NCI-H187 (cell line): ENCODE measurements around the gene FGF12.
A peak's percentile ranks its signal among the peaks of the same experiment; 100 is the strongest.
"Not testable (repeated sequence)": the region's sequence is repeated elsewhere in the genome, so short reads cannot be mapped to it uniquely, and the experiment has no call there.

ENCODE experiments used
- DNase-seq, 2 experiments: peaks; one replicate each; lab custom pipeline; 2025; lab: John Stamatoyannopoulos, UW

FGF12 gene

DNA sequence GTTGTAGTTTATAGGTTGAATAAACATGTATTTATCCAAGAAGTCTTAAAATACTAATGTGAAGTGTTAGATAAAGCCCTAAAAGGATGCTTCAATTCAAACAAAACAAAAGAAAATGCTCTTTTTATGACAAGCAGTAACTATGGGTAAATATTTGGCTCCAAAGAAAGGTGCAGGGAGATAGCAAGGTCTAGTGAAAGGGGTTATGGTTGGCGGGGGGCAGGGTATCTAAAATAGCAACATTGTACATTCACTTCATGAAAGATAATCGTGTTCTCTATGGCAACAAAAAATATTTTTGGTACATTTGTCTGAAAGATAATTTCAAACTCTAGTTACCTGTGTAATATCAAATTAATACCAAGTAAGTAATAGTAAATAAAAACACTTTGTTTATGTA lies 149.5 kb downstream of the FGF12 start:
- DNase-seq: no peak

DNA sequence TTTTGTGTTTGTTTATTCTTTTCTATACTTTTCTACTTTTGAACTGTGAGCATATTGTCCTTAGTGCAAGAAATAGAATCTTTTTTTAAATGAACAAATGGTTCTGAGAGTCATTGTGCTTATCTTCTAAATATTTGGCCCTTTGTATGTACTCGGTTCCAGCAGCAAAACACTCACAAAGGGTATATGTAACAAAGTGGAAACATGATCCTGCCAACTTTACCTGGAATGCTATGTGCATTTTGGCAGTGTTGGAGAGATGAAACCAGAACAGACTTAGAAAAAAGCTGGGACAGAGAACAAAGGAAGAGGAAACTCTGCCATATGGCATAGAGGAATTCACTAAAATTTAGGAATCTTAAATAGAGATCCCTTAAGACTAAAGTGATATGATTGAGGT lies 150.1 kb downstream of the FGF12 start:
- no peak for DNase-seq

DNA sequence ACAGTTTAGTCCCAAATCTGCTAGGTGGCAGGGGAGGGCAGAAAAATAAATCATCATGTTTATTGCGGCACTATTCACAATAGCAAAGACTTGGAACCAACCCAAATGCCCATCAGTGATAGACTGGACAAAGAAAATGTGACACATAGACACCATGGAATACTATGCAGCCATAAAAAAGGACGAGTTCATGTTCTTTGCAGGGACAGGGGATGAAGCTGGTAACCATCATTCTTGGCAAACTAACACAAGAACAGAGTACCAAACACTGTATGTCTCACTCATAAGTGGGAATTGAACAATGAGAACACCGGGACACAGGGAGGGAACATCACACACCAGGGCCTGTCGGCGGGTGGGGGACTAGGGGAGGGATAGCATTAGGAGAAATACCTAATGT lies 150.6 kb downstream of the FGF12 start:
- not testable (repeated sequence) for DNase-seq

DNA sequence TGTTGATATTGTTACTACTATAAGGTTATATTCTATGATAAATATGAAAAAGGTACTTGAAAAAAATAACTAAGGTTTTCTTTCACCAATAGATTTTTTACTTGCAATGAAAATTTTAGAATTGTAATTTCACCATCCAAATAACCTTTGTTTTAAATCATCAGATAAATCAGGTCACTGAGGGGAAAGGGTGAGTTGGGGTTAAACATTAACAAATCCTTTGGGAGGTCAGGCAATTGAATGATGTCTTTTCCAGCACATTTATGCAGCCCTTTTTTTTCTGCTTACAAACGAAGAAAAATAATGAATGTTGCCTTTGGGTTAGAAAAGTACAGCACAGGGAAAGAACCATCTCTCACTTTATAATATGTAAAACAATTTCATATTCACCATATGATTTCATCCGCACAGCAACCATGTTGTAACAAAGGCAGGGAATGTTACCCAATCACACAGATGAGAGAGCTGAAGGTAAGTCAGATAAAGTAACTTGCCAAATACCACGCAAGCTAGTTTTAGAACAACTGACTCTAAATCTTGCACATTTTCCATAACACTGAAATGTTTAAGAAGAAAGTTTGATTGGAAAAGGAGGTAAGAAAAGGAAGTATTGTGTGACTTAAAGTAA lies 151.3 kb downstream of the FGF12 start:
- no peak for DNase-seq

DNA sequence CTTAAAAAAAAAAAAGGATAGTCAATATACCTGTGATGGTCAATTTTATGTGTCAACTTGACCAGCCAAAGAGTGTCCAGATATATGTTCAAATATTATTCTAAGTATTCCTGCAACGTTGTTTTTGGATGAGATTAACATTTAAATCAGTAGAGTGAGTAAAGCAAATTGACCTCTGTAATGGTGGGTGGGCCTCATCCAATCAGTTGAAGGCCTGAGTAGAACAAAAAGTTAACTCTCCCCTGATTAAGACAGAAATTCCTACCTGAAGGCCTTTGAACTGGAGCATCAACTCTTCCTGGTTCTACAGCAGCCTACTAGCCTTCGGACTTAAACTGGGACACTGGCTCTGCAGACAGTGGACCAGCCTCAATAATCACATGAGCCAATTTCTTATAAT lies 154.1 kb downstream of the FGF12 start:
- DNase-seq: no peak

DNA sequence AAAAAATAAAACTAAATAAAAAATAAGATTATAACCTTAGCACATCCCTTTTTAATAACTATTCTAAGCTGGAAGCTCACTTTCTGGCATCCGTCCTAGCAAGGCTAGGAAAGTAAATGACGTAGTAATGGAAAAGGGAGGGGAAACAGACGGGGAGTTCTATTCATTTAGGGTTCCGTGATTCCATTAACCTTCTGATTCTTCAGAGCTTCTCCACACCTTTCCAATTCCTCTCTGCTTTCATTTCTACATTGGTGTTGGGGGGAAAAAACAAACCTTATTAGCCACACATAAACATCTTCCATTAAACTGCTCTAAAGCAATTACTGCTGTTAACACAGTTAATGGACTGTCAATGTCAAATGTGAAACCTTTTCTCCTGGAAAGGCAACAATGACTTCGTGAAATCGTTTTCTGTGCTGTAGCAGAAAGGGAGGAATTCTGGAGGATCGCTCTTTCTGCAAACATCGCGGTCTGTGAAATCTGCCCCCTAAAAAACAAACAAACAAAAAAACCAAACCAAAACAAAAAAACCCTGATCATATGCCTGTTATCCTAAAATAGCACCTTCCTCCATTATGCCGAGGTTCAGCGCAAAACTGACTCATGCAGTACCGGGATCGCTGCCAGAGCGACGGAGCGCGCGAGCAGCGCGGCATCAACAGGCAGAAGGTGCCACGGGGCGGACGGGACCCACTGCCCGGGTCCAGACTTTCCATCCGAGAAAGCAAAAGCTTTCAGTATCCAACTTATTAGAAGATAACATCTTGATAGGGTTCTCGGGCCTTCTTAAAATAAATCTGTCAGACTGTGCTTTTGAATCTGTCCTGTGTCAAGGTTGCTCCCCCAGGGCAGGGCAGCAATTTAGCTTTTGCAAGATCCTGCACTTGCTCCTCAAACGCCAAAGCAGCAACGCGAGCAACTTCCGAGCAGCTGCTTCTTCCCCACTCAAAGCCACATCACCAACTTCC lies 156.2 kb downstream of the FGF12 start:
- DNase-seq: no peak

DNA sequence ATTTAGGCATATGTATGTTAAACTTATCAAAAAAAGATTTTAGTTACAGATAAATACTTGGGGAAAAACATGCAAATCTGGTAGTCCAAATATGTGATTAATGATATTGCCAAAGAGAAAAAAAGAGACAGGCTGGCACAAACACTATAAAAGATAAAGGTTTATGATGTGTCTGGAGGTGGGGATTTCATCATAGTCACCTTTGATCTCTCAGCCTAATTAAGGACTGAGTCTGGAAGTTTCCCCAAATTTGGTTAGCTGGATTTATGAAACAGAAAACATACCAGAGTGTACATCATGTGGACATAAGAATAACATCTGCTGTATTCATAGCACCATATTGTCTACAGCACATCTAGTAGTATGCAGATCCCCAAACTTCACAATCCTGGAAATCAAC lies 157.0 kb downstream of the FGF12 start:
- DNase-seq: no peak

DNA sequence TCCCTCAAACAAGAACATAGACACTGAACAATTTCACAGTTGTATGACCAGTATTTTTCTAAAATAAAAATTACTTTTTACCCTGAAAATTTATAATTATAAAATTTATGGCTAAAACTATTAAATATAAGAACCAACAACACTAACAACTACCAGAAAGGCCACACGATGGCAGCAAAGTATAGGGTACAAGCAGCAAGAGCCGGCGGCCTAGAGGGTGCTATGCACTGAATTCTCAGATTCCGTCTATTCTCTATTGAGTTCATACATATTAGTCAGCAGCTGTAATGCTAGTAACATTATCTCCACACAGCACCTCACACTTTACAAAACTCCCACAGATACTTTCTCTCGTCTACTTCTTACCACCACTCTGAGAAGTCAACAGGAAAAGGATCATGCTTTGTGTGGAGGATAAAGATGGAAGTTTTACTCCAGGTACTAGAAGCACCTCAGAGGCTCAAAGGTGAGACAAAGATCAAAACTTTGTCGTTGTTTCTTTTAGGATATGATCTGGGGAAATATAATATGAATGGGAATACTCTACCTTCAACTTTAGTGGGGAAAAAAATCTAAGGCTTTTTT lies 160.5 kb downstream of the FGF12 start:
- DNase-seq: peak; percentile 31 to 32

DNA sequence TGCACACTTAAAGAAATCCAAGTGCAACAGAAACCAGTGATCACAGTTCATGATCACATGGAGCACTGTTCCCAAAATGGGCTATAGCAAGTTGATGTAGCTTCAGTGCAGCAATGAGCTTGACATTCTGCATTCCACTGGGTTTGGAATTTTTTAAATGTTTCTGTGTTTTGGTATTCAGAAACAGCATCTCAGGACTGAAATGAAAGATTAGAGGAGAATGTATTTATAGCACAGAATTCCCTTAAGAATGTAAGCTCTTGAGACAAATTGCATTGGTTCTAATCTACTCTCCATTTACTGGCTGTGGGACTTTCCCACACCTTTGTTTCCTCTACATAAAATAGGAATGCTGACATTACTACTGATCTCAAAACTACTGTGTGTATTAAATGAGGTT lies 162.7 kb downstream of the FGF12 start:
- DNase-seq: no peak

DNA sequence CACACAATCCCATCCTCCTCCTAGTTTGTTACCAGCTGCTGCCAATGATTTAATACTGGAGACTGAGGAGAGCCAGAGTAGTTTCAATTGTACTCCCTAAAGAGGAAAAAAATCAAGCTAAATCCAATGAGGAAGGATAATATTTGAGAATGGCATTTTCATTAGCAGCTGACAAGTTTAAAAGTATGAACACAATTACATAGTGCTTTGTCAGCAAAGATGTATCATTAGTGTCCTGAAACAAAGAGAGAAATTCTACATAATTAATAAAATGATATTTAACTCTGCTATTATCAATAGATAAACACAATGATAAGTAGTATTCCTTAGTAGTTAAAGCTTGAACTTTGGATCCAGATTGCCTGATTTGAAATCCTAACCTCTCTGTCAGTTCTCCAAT lies 163.9 kb downstream of the FGF12 start:
- DNase-seq: no peak

DNA sequence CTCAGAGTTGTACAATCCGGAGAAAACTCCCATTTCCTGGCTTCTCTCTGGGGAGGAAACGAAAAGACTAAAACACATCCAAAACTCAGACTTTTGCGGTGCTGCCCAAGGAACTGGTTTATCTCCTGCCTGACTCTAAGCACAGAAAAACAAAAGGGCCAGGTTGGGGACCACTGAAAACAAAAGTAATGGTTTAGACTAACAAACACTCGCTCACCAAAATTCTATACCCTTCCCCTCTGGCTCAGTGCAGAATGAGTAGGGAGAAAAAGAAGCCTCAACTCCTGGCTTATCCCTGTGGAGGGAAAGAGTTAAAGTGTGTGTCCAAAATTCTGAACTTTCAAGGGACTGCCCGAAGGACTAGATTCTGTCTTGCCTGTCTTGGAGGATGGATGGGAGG lies 173.6 kb downstream of the FGF12 start:
- no peak for DNase-seq

DNA sequence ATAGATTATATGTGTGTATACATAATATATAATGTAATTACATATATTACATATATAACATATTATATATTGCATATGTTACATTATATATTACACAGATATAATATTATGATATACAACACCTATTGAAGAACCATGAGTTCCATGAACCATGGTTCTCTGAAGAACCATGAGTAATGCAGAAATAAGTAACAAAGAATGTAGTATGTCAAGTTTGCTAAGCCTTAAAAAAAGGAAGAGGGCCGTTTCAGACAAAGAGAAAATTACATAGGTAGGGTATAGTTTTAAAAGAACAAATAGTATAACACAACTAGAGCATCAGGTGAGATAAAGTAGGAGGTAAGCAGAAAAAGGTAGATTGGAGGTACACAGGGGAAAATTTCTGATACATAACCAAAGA lies 177.0 kb downstream of the FGF12 start:
- DNase-seq: no peak

DNA sequence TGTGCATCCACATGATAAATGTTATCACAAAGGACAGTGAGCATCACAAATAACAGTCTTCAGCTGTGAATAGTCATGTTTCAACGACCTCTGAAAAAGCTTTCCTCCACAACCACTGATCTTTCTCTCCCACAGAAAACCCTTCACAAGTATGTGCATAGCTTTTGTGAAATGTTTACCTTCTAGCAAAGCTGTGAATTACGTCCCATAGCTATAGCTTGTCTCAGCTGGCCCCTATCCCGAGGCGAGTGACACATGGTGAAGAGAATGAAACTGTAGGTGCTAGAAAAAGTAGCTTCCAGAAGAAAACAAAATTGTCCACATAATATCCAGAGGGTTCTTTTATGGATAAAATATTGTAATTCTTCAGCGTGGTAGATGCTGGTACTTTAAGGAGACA lies 182.0 kb downstream of the FGF12 start:
- DNase-seq: no peak

DNA sequence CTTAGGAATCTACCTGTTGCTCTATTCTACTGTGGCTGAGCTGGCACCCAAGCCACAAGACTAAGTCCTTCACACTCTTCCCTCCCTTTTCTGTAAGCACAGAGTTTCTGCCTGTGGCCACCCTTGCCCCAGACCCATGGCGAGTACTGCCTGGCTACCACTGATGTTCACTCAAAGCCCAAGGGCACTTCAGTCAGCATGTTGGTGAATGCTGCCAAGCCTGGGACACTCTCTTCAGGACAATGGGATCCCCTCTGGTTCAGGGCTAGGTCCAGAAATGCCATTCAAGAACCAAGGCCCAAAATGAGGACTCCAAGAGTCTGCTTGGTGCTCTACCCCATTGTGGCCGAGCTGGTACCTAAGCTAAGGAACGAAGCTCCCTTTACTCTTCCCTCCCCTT lies 184.2 kb downstream of the FGF12 start:
- no peak for DNase-seq

DNA sequence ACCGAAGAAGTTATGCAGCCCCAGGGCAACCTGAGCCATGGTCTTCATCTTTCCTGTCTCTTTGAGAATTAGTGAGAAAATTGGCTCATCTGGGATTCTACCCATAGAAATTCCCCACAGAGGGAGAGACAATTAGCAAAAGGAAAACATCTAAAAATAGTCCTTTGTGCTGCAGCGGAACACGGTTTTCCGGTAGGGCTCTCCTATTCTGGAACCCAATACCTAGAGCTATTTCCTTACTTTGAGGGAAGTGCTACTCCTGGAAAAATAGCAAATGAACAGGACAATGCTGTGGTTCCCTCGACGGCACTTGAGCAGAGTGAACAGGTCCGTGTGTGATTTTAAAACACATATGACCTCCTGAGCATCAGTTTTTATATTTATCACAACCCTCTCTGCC lies 210.5 kb downstream of the FGF12 start:
- DNase-seq: no peak

DNA sequence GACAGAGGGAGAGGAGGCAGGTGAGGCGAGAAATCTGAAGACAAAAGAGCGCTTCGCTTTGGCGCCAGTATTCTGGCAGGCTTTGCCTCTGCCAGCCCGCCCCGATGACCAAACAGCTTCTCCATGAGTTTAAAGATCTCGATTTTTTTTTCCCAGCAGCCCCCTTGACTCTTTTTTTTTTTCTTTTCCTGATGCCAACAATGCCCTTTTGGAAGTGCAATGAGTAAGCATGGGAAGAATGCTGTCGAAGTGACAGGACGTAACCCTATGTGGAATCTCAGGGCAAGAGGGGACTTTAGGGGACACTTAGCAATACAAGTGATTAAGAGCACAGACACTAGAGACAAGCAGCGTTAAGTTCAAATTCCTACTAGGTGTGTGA lies 211.7 kb downstream of the FGF12 start:
- DNase-seq: no peak

DNA sequence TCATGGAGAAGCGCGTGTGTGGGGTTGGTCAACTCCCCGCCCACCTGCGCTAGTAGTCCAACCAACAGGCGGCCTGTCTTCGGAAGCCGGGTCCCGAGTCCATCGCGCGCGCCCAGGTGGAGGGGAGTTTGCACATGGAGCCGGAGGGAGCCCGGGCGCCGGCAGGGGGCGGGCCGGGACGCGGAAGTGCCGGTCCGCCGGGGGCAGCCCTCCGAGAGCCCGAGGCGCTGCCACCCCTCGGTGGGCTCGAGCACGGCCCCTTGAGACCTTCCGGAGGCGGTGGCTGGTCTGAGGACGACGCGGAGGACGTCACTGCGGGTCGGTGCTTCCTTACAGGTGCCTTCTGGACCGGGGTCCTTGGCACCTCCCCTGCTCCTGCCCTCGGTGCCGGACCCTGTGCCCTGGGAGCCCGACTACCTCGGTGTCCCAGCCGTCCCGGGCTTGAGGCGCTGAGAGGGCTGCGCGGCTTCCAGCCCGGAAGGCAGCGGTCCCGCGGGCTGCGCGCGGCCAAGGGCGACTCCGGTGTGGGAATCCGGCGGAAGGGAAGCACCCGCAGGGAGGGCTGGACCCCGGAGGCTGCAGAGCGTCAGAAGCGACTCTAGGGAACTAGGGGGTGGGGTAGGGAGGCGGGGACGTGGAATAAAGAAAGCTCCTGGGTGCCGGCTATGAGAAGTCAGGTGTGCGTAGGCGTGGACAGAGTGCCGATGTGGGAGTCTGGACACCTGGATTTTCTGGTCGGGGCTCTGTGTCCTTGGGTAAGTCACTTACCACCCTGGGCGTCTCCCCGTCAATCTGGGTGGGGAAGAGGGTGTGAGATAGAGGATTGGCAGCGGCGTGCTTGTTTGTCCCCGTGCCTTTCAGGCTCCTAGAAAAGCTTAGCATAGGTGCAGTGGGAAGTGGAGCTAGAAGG lies 212.3 kb downstream of the FGF12 start:
- peak; percentile 68 to 76 for DNase-seq

DNA sequence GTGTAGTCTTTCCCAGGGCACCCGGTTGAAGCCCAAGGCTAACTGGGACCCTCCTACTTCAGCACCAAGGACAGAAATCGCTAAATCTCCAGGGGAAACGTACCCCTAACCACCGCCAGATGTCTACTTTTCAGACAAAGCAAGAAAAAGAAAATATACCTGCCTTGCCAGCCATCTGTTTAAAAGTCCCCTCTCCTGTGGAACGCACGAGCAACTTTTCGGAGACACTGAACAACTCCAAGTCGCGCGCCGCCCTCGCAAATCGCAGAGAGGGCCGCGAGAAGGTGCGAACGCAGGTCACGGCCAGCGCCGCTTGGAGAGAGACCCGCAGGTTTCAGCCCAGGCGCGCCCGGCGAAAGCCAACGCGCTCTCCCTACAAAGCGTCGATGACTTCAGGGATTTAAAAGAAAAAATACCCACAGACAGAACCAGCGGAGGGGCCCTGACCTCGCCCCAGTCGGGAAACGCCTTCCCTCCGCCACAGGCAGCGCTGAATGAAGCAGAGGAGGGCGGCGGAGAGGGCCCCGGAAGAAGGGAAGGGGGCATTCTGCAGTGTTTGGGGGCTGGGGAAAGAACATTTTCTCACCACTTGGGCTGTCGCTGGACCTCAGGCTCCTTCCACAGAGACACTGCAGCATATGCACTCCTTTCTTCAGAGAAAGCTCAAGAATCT lies 213.1 kb downstream of the FGF12 start:
- DNase-seq: peak in 1 of 2 experiments; percentile 76

DNA sequence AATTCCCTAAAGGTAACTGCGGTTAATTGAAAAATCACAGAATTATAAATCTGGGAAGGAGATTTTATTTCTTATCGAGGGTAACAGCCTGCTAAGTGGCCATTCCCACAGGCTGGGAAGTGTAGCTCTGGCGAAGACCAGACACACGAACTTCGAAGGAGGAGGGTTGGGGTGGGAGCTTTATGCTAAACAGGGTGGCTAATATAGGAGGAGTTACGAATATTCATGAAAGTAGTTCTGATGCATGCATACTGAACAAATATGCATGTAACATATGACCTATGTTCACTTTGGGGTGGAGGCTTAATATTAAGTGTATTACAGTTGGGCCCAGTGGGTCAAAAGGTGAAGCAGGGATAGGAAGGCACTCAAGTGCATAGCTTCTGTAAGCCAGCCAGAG lies 221.6 kb downstream of the FGF12 start:
- DNase-seq: no peak

DNA sequence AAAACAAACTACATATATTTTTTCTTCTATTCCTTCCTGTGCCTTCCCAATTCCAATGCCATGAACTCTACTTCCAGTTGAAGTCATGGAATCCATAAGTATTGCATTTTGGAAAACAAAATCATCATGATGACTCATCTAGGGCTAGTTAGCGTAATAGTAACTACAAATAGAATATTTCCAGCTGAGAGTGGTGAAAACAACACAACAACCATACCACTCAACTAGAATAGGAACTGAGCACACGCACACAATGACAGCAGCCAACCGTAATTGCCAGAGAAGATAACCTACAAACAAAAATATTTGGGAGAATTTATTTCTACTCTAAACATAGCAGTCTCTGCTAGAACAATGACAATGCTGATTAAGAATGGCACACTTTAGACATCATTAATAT lies 225.9 kb downstream of the FGF12 start:
- DNase-seq: no peak

DNA sequence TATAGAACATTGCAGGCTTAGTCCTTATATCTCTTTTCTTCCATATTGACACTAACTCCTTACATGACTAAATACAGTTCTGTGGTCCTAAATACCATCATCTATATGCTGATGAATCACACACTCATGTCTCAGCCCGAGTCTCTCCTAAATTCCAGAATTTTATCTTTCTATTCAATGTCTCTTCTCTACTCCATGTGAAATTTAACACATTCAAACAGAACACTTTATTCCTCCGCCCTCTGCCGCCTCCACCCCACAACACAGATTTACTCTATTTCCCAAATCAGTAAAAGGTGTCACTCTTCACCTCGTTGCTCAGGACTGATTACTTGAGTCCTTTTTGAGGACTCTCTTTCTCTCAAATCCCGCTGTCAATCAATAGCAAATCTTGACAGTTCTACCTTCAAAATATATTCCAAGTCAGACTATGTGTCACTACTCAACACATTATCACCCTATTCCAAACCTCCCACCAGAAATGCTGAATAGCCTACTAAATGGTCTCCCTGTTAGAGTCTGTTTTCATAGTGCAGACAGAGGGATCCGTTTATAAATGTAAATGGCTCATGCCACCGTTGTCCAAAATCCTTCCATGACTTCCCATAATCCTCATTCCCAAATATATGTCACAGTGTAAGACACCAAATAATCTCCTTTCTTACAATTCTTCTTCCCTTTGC lies 230.3 kb downstream of the FGF12 start:
- DNase-seq: no peak
